Measurements from ENCODE around the gene AP3S2. TPM values are rescaled to one million over a fixed set of nuclear protein-coding genes. Genes with fewer than 3 reads are reported as not detected.
"Not testable (repeated sequence)": the region's sequence is repeated elsewhere in the genome, so short reads cannot be mapped to it uniquely, and the experiment has no call there.

AP3S2 gene
- total and polyA plus RNA-seq, 7 donors = 18.0 to 74.3 (median 44.7) TPM

GRCh38 chr15:89784686-89784960 is 109.2 kb downstream of the AP3S2 start:
- TF ChIP-seq CTCF (IDR thresholded peaks at IDR 0.05) = no peak
- Histone ChIP-seq H3K4me3 (no peak overlapping the region), H3K9me3 (no peaks in the 10 kb centered on the region), H3K27me3 (ENCODE audit: insufficient read depth in 3 of 3, low read length in 2 of 3) (no peaks in the 10 kb centered on the region), H3K4me1 (no peaks in the 10 kb centered on the region), H3K27ac (no peak overlapping the region), H3K36me3 (ENCODE audit: insufficient read depth in 1 of 2, low read depth in 1 of 2) (no peaks in the 10 kb centered on the region)
- 78 to 92% (median 83%) methylated on average over 7 of the region's 7 CpGs for WGBS, 3 donors
- ATAC-seq (no peak), DNase-seq (no peak)
- intact Hi-C loops (cut with DNase I) = no loop called here

GRCh38 chr15:89783861-89784685 is 109.7 kb downstream of the AP3S2 start:
- TF ChIP-seq CTCF (IDR thresholded peaks at IDR 0.05) = no peak
- DNase-seq (no peak), ATAC-seq (no peak)
- H3K4me3 ChIP-seq = no peak overlapping the region
- WGBS, 3 donors = 89 to 91% (median 91%) methylated on average over 15 of the region's 15 CpGs
- no peaks in the 10 kb centered on the region for H3K9me3 ChIP-seq
- H3K36me3 ChIP-seq (ENCODE audit: insufficient read depth in 1 of 2, low read depth in 1 of 2) = no peaks in the 10 kb centered on the region
- H3K27ac ChIP-seq = no peak overlapping the region
- no peaks in the 10 kb centered on the region for H3K4me1 ChIP-seq
- no peaks in the 10 kb centered on the region for H3K27me3 ChIP-seq (ENCODE audit: insufficient read depth in 3 of 3, low read length in 2 of 3)
- intact Hi-C loops (cut with DNase I) = no loop called here

- Histone ChIP-seq H3K4me1 (no peaks in the 10 kb centered on the region), H3K36me3 (ENCODE audit: insufficient read depth in 1 of 2, low read depth in 1 of 2) (no peaks in the 10 kb centered on the region), H3K4me3 (no peak overlapping the region), H3K27me3 (ENCODE audit: insufficient read depth in 3 of 3, low read length in 2 of 3) (no peaks in the 10 kb centered on the region), H3K9me3 (no peaks in the 10 kb centered on the region), H3K27ac (no peak overlapping the region)
- TF ChIP-seq CTCF (IDR thresholded peaks at IDR 0.05) = no peak
- DNase-seq = no peak
- ATAC-seq = no peak
- WGBS, 3 donors = 54 to 61% (median 55%) methylated on average over 14 of the region's 14 CpGs
- intact Hi-C loops (cut with DNase I) = no loop called here
Observed at GRCh38 chr15:89783111-89783860, 110.5 kb downstream of the AP3S2 start.

GRCh38 chr15:89782619-89782950 is 111.2 kb downstream of the AP3S2 start:
- not testable (repeated sequence) for DNase-seq
- 87 to 89% (median 88%) methylated on average over 8 to 9 of the region's 9 CpGs for WGBS, 3 donors

GRCh38 chr15:89781891-89782618 is 111.7 kb downstream of the AP3S2 start:
- intact Hi-C loops (cut with DNase I) = no loop called here
- H3K9me3 ChIP-seq = no peaks in the 10 kb centered on the region
- TF ChIP-seq CTCF (IDR thresholded peaks at IDR 0.05) = no peak
- WGBS, 3 donors = 72 to 80% (median 74%) methylated on average over 15 of the region's 15 CpGs
- ATAC-seq = peak in 1 of 4 donors; percentile 21
- no peak overlapping the region for H3K27ac ChIP-seq
- DNase-seq = no peak
- H3K36me3 ChIP-seq (ENCODE audit: insufficient read depth in 1 of 2, low read depth in 1 of 2) = no peaks in the 10 kb centered on the region
- no peak overlapping the region for H3K4me3 ChIP-seq
- no peaks in the 10 kb centered on the region for H3K27me3 ChIP-seq (ENCODE audit: insufficient read depth in 3 of 3, low read length in 2 of 3)
- H3K4me1 ChIP-seq = no peaks in the 10 kb centered on the region

More at GRCh38 chr15:89782619-89782950, 111.2 kb downstream of the AP3S2 start:
- ATAC-seq; H3K4me3 ChIP-seq; intact Hi-C loops (cut with DNase I); H3K4me1 ChIP-seq; H3K27ac ChIP-seq; H3K27me3 ChIP-seq (ENCODE audit: insufficient read depth in 3 of 3, low read length in 2 of 3); H3K36me3 ChIP-seq (ENCODE audit: insufficient read depth in 1 of 2, low read depth in 1 of 2); H3K9me3 ChIP-seq: not testable (repeated sequence)

All from psoas muscle (tissue), 8 donors.